IMR-90 (cell line): ENCODE results near the gene IL19. TPM values are rescaled to one million over a fixed set of nuclear protein-coding genes. Genes with fewer than 3 reads are reported as not detected.

ENCODE experiments used
- ATAC-seq: fragments of 200-7000 bp; cut with Tn5 transposase; 2 replicates; pipeline ENCODE4 v1.9.1; 2020; ENCODE audit warnings: low read depth, mild to moderate bottlenecking, moderate library complexity
- BruUV-seq: library from RNA; stranded (reverse); fragments of 400-500 nt; replicated peaks from 2 replicates; lab custom pipeline; 2021; lab: Mats Ljungman, UMichigan
- CTCF ChIA-PET: fragments of 300-600 bp; formaldehyde crosslinking; extraction: SDS; loops from one replicate; lab custom pipeline; 2021; ENCODE audit warnings: antibody characterized with exemption; lab: Yijun Ruan, JAX
- POLR2A ChIA-PET: fragments of 300-600 bp; sonication (Branson Sonifier 250); formaldehyde crosslinking; loops from one replicate; lab custom pipeline; 2022; ENCODE audit warnings: antibody characterized with exemption; ENCODE audit not compliant: unreplicated experiment; lab: Charles Lee
- DNase-seq: peaks from one replicate; pipeline ENCODE4 v3.0.0; 2013
- H2AFZ ChIP-seq: replicated peaks from 2 replicates; pipeline ENCODE3; 2013; ENCODE audit warnings: low read length, mild to moderate bottlenecking; ENCODE audit not compliant: poor library complexity
- H2AK5ac ChIP-seq: 2 replicates; pipeline ENCODE4 v1.6.1; 2013; ENCODE audit warnings: low read depth, low read length, inconsistent platforms
- H2AK9ac ChIP-seq: replicated peaks from 2 replicates; pipeline ENCODE3; 2013; ENCODE audit warnings: mild to moderate bottlenecking, low read depth, low read length, moderate library complexity; ENCODE audit not compliant: poor library complexity
- H2BK120ac ChIP-seq: 2 replicates; pipeline ENCODE4 v1.6.1; 2013; ENCODE audit warnings: low read depth, low read length, inconsistent platforms
- H2BK15ac ChIP-seq: 3 replicates; pipeline ENCODE4 v1.6.1; 2013; ENCODE audit warnings: low read depth, low read length, inconsistent platforms
- H2BK20ac ChIP-seq: 2 replicates; pipeline ENCODE4 v1.6.1; 2013; ENCODE audit warnings: low read depth, mild to moderate bottlenecking, inconsistent platforms, low read length, moderate library complexity
- H2BK5ac ChIP-seq: 2 replicates; pipeline ENCODE4 v1.6.1; 2013; ENCODE audit warnings: mild to moderate bottlenecking, low read depth, low read length, inconsistent platforms; ENCODE audit not compliant: poor library complexity, severe bottlenecking
- H3K14ac ChIP-seq: replicated peaks from 2 replicates; pipeline ENCODE4 v1.6.1; 2013; ENCODE audit warnings: low read depth, low read length, inconsistent platforms
- H3K18ac ChIP-seq: 2 replicates; pipeline ENCODE4 v1.6.1; 2013; ENCODE audit warnings: low read depth, low read length, control low read depth
- H3K23ac ChIP-seq: 2 replicates; pipeline ENCODE4 v1.6.1; 2013; ENCODE audit warnings: low read depth, low read length, inconsistent platforms
- H3K27ac ChIP-seq: 2 replicates; pipeline ENCODE4 v1.5.1; 2013; ENCODE audit warnings: mild to moderate bottlenecking, control low read depth, low read length; ENCODE audit not compliant: insufficient read depth
- H3K27me3 ChIP-seq: 2 replicates; pipeline ENCODE4 v1.6.1; 2013; ENCODE audit warnings: low read length; ENCODE audit not compliant: control insufficient read depth, insufficient read depth
- H3K36me3 ChIP-seq: 2 replicates; pipeline ENCODE4 v1.6.1; 2013; ENCODE audit warnings: low read length, mixed read lengths; ENCODE audit not compliant: control insufficient read depth, insufficient read depth
- H3K4ac ChIP-seq: 2 replicates; pipeline ENCODE4 v1.6.1; 2013; ENCODE audit warnings: low read depth, low read length, inconsistent platforms
- H3K4me1 ChIP-seq: 2 replicates; pipeline ENCODE4 v1.6.1; 2013; ENCODE audit warnings: low read length, mixed read lengths; ENCODE audit not compliant: control insufficient read depth, insufficient read depth
- H3K4me2 ChIP-seq: 2 replicates; pipeline ENCODE4 v1.6.1; 2013; ENCODE audit warnings: low read depth, mild to moderate bottlenecking, control low read depth, low read length, moderate library complexity
- H3K4me3 ChIP-seq: 2 replicates; pipeline ENCODE4 v1.5.1; 2013; ENCODE audit warnings: low read depth, mild to moderate bottlenecking, control low read depth, low read length, moderate library complexity; ENCODE audit not compliant: insufficient read depth
- H3K56ac ChIP-seq: 2 replicates; pipeline ENCODE4 v1.6.1; 2013; ENCODE audit warnings: low read length, inconsistent platforms; ENCODE audit not compliant: insufficient read depth; ENCODE audit errors: extremely low read depth
- H3K79me1 ChIP-seq, 2 experiments: 2 replicates each; pipeline ENCODE4 v1.6.1; 2013; ENCODE audit warnings: low read length in 2 of 2, inconsistent platforms in 1 of 2, low read depth in 1 of 2
- H3K9ac ChIP-seq: 2 replicates; pipeline ENCODE4 v1.6.1; 2013; ENCODE audit warnings: low read depth, low read length, control low read depth
- H3K9me1 ChIP-seq: 2 replicates; pipeline ENCODE4 v1.6.1; 2013; ENCODE audit warnings: low read length, inconsistent platforms; ENCODE audit not compliant: insufficient read depth
- H3K9me3 ChIP-seq: 2 replicates; pipeline ENCODE4 v1.6.1; 2013; ENCODE audit warnings: low read length; ENCODE audit not compliant: control insufficient read depth, insufficient read depth
- H4K20me1 ChIP-seq: 2 replicates; pipeline ENCODE4 v1.6.1; 2013; ENCODE audit warnings: low read length, inconsistent platforms; ENCODE audit not compliant: insufficient read depth
- H4K5ac ChIP-seq: 2 replicates; pipeline ENCODE4 v1.6.1; 2013; ENCODE audit warnings: mild to moderate bottlenecking, low read depth, low read length, control low read depth
- H4K8ac ChIP-seq, 2 experiments: 2 replicates each; pipeline ENCODE4 v1.6.1; 2013; ENCODE audit warnings: low read depth in 2 of 2, low read length in 2 of 2, control low read depth in 1 of 2, inconsistent platforms in 1 of 2
- H4K91ac ChIP-seq: 2 replicates; pipeline ENCODE4 v1.6.1; 2013; ENCODE audit warnings: low read depth, low read length, inconsistent platforms; ENCODE audit not compliant: insufficient read depth
- CEBPB ChIP-seq: IDR thresholded peaks from 2 replicates; pipeline ENCODE4 v1.6.1; 2012; ENCODE audit warnings: low read depth, low read length, improper control_type of control experiment
- CTCF ChIP-seq: conservative IDR thresholded peaks from 2 replicates; pipeline ENCODE4 v1.5.1; 2012; ENCODE audit warnings: mild to moderate bottlenecking, low read depth, low read length, improper control_type of control experiment
- ELK1 ChIP-seq: fragments of 150-350 bp; IDR thresholded peaks from 2 replicates; pipeline ENCODE4 v1.6.1; 2016; ENCODE audit warnings: low read depth, mild to moderate bottlenecking, low read length, moderate library complexity, borderline replicate concordance
- POLR2A ChIP-seq: IDR thresholded peaks from 2 replicates; pipeline ENCODE4 v1.6.1; 2012; ENCODE audit warnings: mild to moderate bottlenecking, low read depth, low read length
- RFX5 ChIP-seq: IDR thresholded peaks from 2 replicates; pipeline ENCODE4 v1.8.0; 2012; ENCODE audit warnings: low read depth, mild to moderate bottlenecking, low read length, moderate library complexity
- USF2 ChIP-seq: fragments of 150-350 bp; IDR thresholded peaks from 2 replicates; pipeline ENCODE4 v1.6.1; 2017; ENCODE audit warnings: mild to moderate bottlenecking, antibody characterized with exemption, low read length, low read depth
- WGBS, 2 experiments: methylation state at CpG; one replicate each; pipeline versions ENCODE4 v1.1.5 to v1.1.7; 2013; ENCODE audit warnings: missing lambda C conversion rate in 2 of 2; ENCODE audit not compliant: insufficient read length in 1 of 2; ENCODE audit errors: extremely low coverage in 2 of 2; 5-methylcytosine and 5-hydroxymethylcytosine counted together
- dilution Hi-C: fragments of 300-500 bp; cut with HindIII; formaldehyde crosslinking; loops from one replicate; pipeline ENCODE4 v1.14.3; 2018; ENCODE audit warnings: low sequenced_read_pairs; ENCODE audit not compliant: unreplicated experiment
- in situ Hi-C: fragments of 300-500 bp; cut with MboI; formaldehyde crosslinking; loops from 3 replicates; pipeline ENCODE4 v1.14.3; 2019; ENCODE audit warnings: low sequenced_read_pairs, inconsistent platforms, mixed read lengths
- intact Hi-C: fragments of 100-400 bp; cut with micrococcal nuclease; formaldehyde crosslinking; loops from 2 replicates; pipeline ENCODE4 v1.10.0; 2022
- polyA plus RNA-seq, 3 experiments: library from polyadenylated mRNA; depleted of rRNA; stranded (reverse); fragments of >200 nt; gene quantifications; 2 replicates each; pipeline ENCODE4 v1.2.3, GENCODE V29; 2012; ENCODE audit warnings: low replicate concordance in 1 of 3
- total RNA-seq: library from RNA; depleted of rRNA; stranded (reverse); fragments of >200 nt; gene quantifications from 2 replicates; pipeline ENCODE4 v1.2.3, GENCODE V29; 2012

The IL19 gene
- total and polyA plus RNA-seq, 2 of the 4 experiments (the other 2 are of a cell fraction) = not detected

- ATAC-seq (no peak), DNase-seq (no peak)
- H4K5ac ChIP-seq = no peak overlapping the region
- H3K27ac ChIP-seq = no peak overlapping the region
- peaks cover 12% of the 10 kb centered on the region; the same call in 1 of the 2 replicates for H3K9me1 ChIP-seq
- H4K91ac ChIP-seq = no peak overlapping the region
- no peak overlapping the region for H3K18ac ChIP-seq
- intact Hi-C loops (no loop called here), in situ Hi-C loops (no loop called here), dilution Hi-C loops (no loop called here)
- no TSS peak for BruUV-seq
- no peak overlapping the region for H2BK5ac ChIP-seq
- no peak overlapping the region for H2AK9ac ChIP-seq
- H2BK20ac ChIP-seq = no peak overlapping the region
- ChIA-PET POLR2A (no interaction called here), CTCF (no interaction called here)
- H2BK120ac ChIP-seq = no peak overlapping the region
- H3K27me3 ChIP-seq = no peaks in the 10 kb centered on the region
- no peak overlapping the region for H3K23ac ChIP-seq
- no peak overlapping the region for H3K4ac ChIP-seq
- peaks cover 5% of the 10 kb centered on the region for H3K4me1 ChIP-seq
- H3K4me3 ChIP-seq = no peak overlapping the region
- TF ChIP-seq RFX5 (no peak), CTCF (no peak), POLR2A (no peak), CEBPB (no peak), USF2 (no peak), ELK1 (no peak)
- H3K4me2 ChIP-seq = no peak overlapping the region
- no peak overlapping the region for H3K9ac ChIP-seq
- H2BK15ac ChIP-seq = no peak overlapping the region
- no peak overlapping the region for H4K8ac ChIP-seq
- H2AFZ ChIP-seq = no peak overlapping the region
- no peak overlapping the region for H3K56ac ChIP-seq
- no peaks in the 10 kb centered on the region for H3K9me3 ChIP-seq
- H2AK5ac ChIP-seq = no peak overlapping the region
- no peak overlapping the region for H3K14ac ChIP-seq
- WGBS, 2 experiments = 20% methylated on average over 1 of the region's 13 CpGs; no CpG with 5 or more reads in 1 of the 2 experiments
- H3K36me3 ChIP-seq = no peaks in the 10 kb centered on the region; the same call in 1 of the 2 replicates
- H4K20me1 ChIP-seq = no peaks in the 10 kb centered on the region
- 0 out of 4 replicates have a peak, but pooled peaks cover 0 to 4% of the 10 kb centered on the region in 2 experiments for H3K79me1 ChIP-seq
These were observed 27.7 kb upstream of the IL19 start for GRCh38 chr1:206742719-206743383.
